RPMI8226 (cell line): ENCODE results near the gene ADAMTSL5.

Experiments used
- DNase-seq: peaks from one replicate; pipeline ENCODE4 v3.0.0-alpha.2; 2015

ADAMTSL5 gene

GRCh38 chr19:1461862-1462261, 51.0 kb downstream of the ADAMTSL5 start:
- no peak for DNase-seq

GRCh38 chr19:1460033-1460995, 52.5 kb downstream of the ADAMTSL5 start:
- no peak for DNase-seq

- DNase-seq, result no peak
Measured at GRCh38 chr19:1459479-1459878, 53.3 kb downstream of the ADAMTSL5 start.

GRCh38 chr19:1457892-1458291, 54.9 kb downstream of the ADAMTSL5 start:
- DNase-seq, result no peak

GRCh38 chr19:1457031-1457739, 55.6 kb downstream of the ADAMTSL5 start:
- no peak for DNase-seq

GRCh38 chr19:1456121-1456900, 56.5 kb downstream of the ADAMTSL5 start:
- no peak for DNase-seq

GRCh38 chr19:1455336-1456120, 57.3 kb downstream of the ADAMTSL5 start:
- DNase-seq, result peak; percentile 99
